B cell (primary cell): Measurements from ENCODE around the gene RBM19. TPM values are rescaled to one million over a fixed set of nuclear protein-coding genes. Genes with fewer than 3 reads are reported as not detected.

Experiments
- ATAC-seq: fragments of 200-7000 bp; cut with Tn5 transposase; one replicate; pipeline ENCODE4 v1.10.0; 2021; ENCODE audit warnings: low read depth, mild to moderate bottlenecking, moderate number of reproducible peaks, moderate library complexity
- CTCF ChIA-PET: fragments of 350-600 bp; sonication (Branson Sonifier 250); formaldehyde crosslinking; loops from one replicate; lab custom pipeline; 2021; ENCODE audit warnings: antibody characterized with exemption, inconsistent platforms; lab: Charles Lee
- POLR2A ChIA-PET: fragments of 350-600 bp; sonication (Branson Sonifier 250); formaldehyde crosslinking; loops from one replicate; lab custom pipeline; 2021; ENCODE audit warnings: antibody characterized with exemption; lab: Charles Lee
- DNase-seq: peaks from one replicate; pipeline ENCODE4 v3.0.0; 2013
- H2AFZ ChIP-seq: 2 replicates; pipeline ENCODE4 v1.6.1; 2012; ENCODE audit warnings: mild to moderate bottlenecking, low read depth, low read length; ENCODE audit not compliant: insufficient read depth, poor library complexity, severe bottlenecking
- H3K27ac ChIP-seq, 2 donors: 1 replicate in 1 of 2; 2 replicates in 1 of 2; pipeline ENCODE4 v1.5.1; 2012 to 2013; ENCODE audit warnings: low read length in 2 of 2, mild to moderate bottlenecking in 2 of 2, moderate library complexity in 1 of 2
- H3K27me3 ChIP-seq, 4 experiments: fragments of 200-600 bp in 1 of 4; sonication (generic) in 1 of 4; replicated peaks in 1 of 4; 1 replicate in 2 of 4; 2 replicates in 2 of 4; pipeline versions ENCODE4 v1.6.1 to v1.7.0; 2013 to 2016; ENCODE audit warnings: low read length in 3 of 4, mild to moderate bottlenecking in 2 of 4, mixed read lengths in 1 of 4, moderate library complexity in 1 of 4; ENCODE audit not compliant: insufficient read depth in 4 of 4, control insufficient read depth in 3 of 4; ENCODE audit errors: control extremely low read depth in 1 of 4
- H3K36me3 ChIP-seq, 2 experiments: replicated peaks in 1 of 2; 1 replicate in 1 of 2; 2 replicates in 1 of 2; pipeline versions ENCODE4 v1.6.1 to v1.7.1; 2013; ENCODE audit warnings: low read length in 1 of 2; ENCODE audit not compliant: insufficient read depth in 2 of 2, control insufficient read depth in 1 of 2; ENCODE audit errors: control extremely low read depth in 1 of 2, extremely low read depth in 1 of 2
- H3K4me1 ChIP-seq, 2 donors: fragments of 200-600 bp in 1 of 2; sonication (generic) in 1 of 2; 1 replicate in 1 of 2; 2 replicates in 1 of 2; pipeline versions ENCODE4 v1.5.1 to v1.6.1; 2013 to 2017; ENCODE audit warnings: low read length in 2 of 2; ENCODE audit not compliant: control insufficient read depth in 2 of 2, insufficient read depth in 2 of 2
- H3K4me2 ChIP-seq: replicated peaks from 2 replicates; pipeline ENCODE3; 2012; ENCODE audit warnings: mild to moderate bottlenecking, low read depth, low read length; ENCODE audit not compliant: poor library complexity, severe bottlenecking
- H3K4me3 ChIP-seq, 5 experiments: fragments of 200-600 bp in 1 of 5; sonication (generic) in 1 of 5; 1 replicate in 3 of 5; 2 replicates in 2 of 5; pipeline versions ENCODE4 v1.5.1 to v1.7.0; 2011 to 2016; ENCODE audit warnings: low read length in 4 of 5, mild to moderate bottlenecking in 4 of 5, low read depth in 2 of 5, control low read depth in 1 of 5, moderate library complexity in 1 of 5; ENCODE audit not compliant: insufficient read depth in 1 of 5; ENCODE audit errors: control extremely low read depth in 1 of 5, extremely low read depth in 1 of 5
- H3K79me2 ChIP-seq: fragments of 200-600 bp; sonication (generic); one replicate; pipeline ENCODE4 v1.6.0; 2016; ENCODE audit warnings: low read length; ENCODE audit not compliant: control insufficient read depth, insufficient read depth
- H3K9ac ChIP-seq: fragments of 200-600 bp; sonication (generic); 2 replicates; pipeline ENCODE4 v1.6.1; 2017; ENCODE audit warnings: mild to moderate bottlenecking, low read length, moderate library complexity
- H3K9me3 ChIP-seq, 3 donors: one replicate each; pipeline versions ENCODE4 v1.6.1 to v1.7.1; 2013; ENCODE audit warnings: low read length in 2 of 3; ENCODE audit not compliant: control insufficient read depth in 2 of 3, insufficient read depth in 1 of 3; ENCODE audit errors: control extremely low read depth in 1 of 3
- H4K20me1 ChIP-seq: 2 replicates; pipeline ENCODE4 v1.6.0; 2012; ENCODE audit warnings: mild to moderate bottlenecking, low read length; ENCODE audit not compliant: insufficient read depth, control insufficient read depth, poor library complexity, severe bottlenecking
- H3K27ac Mint-ChIP-seq: one replicate; pipeline ENCODE4 v1.8.0; 2021; ENCODE audit warnings: mixed read lengths
- H3K27me3 Mint-ChIP-seq: one replicate; pipeline ENCODE4 v1.8.0; 2021; ENCODE audit warnings: mixed read lengths
- H3K4me1 Mint-ChIP-seq: one replicate; pipeline ENCODE4 v1.8.0; 2021; ENCODE audit warnings: mixed read lengths
- H3K4me3 Mint-ChIP-seq: one replicate; pipeline ENCODE4 v1.8.0; 2021; ENCODE audit warnings: mixed read lengths
- H3K9me3 Mint-ChIP-seq: one replicate; pipeline ENCODE4 v1.8.0; 2022; ENCODE audit warnings: mixed read lengths; ENCODE audit not compliant: insufficient read depth
- CTCF ChIP-seq: fragments of 200-600 bp; IDR thresholded peaks from one replicate; pipeline ENCODE4 v1.8.0; 2022; ENCODE audit warnings: antibody characterized with exemption, mild to moderate bottlenecking
- EZH2 ChIP-seq: IDR thresholded peaks from 2 replicates; pipeline ENCODE4 v1.6.1; 2012; ENCODE audit warnings: borderline replicate concordance, low read depth, mild to moderate bottlenecking, moderate library complexity, low read length; ENCODE audit not compliant: insufficient read depth, poor library complexity, severe bottlenecking
- WGBS: methylation state at CpG from one replicate; pipeline ENCODE4 v1.1.5; 2013; ENCODE audit warnings: missing lambda C conversion rate; ENCODE audit not compliant: insufficient coverage; 5-methylcytosine and 5-hydroxymethylcytosine counted together
- intact Hi-C: fragments of 100-400 bp; cut with micrococcal nuclease; formaldehyde crosslinking; loops from one replicate; pipeline ENCODE4 v1.10.0; 2022
- polyA plus RNA-seq: library from polyadenylated mRNA; depleted of rRNA; stranded (reverse); fragments of >200 nt; gene quantifications from 2 replicates; pipeline ENCODE4 v1.2.3, GENCODE V29; 2012
- total RNA-seq, 2 donors: library from RNA; stranded (reverse); fragments of 120-200 nt in 1 of 2; gene quantifications; 1 replicate in 1 of 2; 2 replicates in 1 of 2; pipeline versions ENCODE4 v1.2.3 to v1.2.4, GENCODE V29; 2013 to 2022

Gene RBM19
- total and polyA plus RNA-seq, 2 donors (not counting 1 experiment from before 2014, with no cell fraction given): 43.1 to 90.0 TPM

- no peak overlapping the region for H3K4me2 ChIP-seq
- H3K36me3 ChIP-seq: no peaks in the 10 kb centered on the region
- intact Hi-C loops: no loop called here
- CTCF ChIA-PET: interaction anchor here (0.9 to 1.8 kb wide), 2 partner anchors 10 to 538 kb away, joined by 3 to 9 read pairs; no protein-coding TSS in a partner anchor
- no peaks in the 10 kb centered on the region for H4K20me1 ChIP-seq
- H3K79me2 ChIP-seq: peaks cover 24% of the 10 kb centered on the region
- Mint-ChIP-seq H3K27ac (no peak overlapping the region), H3K4me3 (no peak overlapping the region), H3K4me1 (peaks cover 26% of the 10 kb centered on the region), H3K27me3 (peaks cover 28% of the 10 kb centered on the region), H3K9me3 (no peaks in the 10 kb centered on the region)
- no peak overlapping the region for H3K9ac ChIP-seq
- H3K4me1 ChIP-seq: peaks cover 16 to 17% of the 10 kb centered on the region in 2 donors
- H3K9me3 ChIP-seq: no peaks in the 10 kb centered on the region
- ATAC-seq: no peak
- H3K27me3 ChIP-seq: peaks cover 0 to 17% (median 6%) of the 10 kb centered on the region in 4 experiments
- no peak overlapping the region for H3K4me3 ChIP-seq
- no peak for TF ChIP-seq EZH2
- TF ChIP-seq CTCF: no peak
- DNase-seq: no peak
- H3K27ac ChIP-seq: no peak overlapping the region
- POLR2A ChIA-PET: no interaction called here
- 93% methylated on average over 4 of the region's 5 CpGs for WGBS
- peak overlapping the region; percentile 43 for H2AFZ ChIP-seq
Measured at GRCh38 chr12:113970211-113970610, 4.1 kb upstream of the RBM19 start.

- intact Hi-C loops: no loop called here
- peaks cover 44% of the 10 kb centered on the region for H3K79me2 ChIP-seq
- POLR2A ChIA-PET: no interaction called here
- Mint-ChIP-seq H3K27ac (no peak overlapping the region), H3K4me1 (peaks cover 37% of the 10 kb centered on the region), H3K9me3 (no peaks in the 10 kb centered on the region), H3K27me3 (peaks cover 5% of the 10 kb centered on the region), H3K4me3 (peak overlapping the region; percentile 99)
- no peak overlapping the region for H3K4me3 ChIP-seq
- H3K36me3 ChIP-seq: peaks cover 0 to 9% of the 10 kb centered on the region in 2 experiments
- TF ChIP-seq CTCF: no peak
- no peak for TF ChIP-seq EZH2
- peaks cover 17 to 21% of the 10 kb centered on the region in 2 donors for H3K4me1 ChIP-seq
- ATAC-seq (no peak), DNase-seq (no peak)
- no peak overlapping the region for H3K27ac ChIP-seq
- no CpG with 5 or more reads among the region's 4 CpGs for WGBS
- no peaks in the 10 kb centered on the region for H3K9me3 ChIP-seq
- no peaks in the 10 kb centered on the region for H3K27me3 ChIP-seq
- H3K4me2 ChIP-seq: no peak overlapping the region
- H3K9ac ChIP-seq: no peak overlapping the region
- H4K20me1 ChIP-seq: no peaks in the 10 kb centered on the region
- CTCF ChIA-PET: interaction anchor here (1.2 to 1.9 kb wide), 4 partner anchors 8 to 543 kb away, joined by 3 to 20 read pairs (median 5); no protein-coding TSS in a partner anchor
- peak overlapping the region; percentile 83 for H2AFZ ChIP-seq
Measured at GRCh38 chr12:113967368-113967767, 1.2 kb upstream of the RBM19 start.
